OCI-LY1 (cell line): ENCODE results near the gene NUBPL.

Experiments used
- H2AFZ ChIP-seq: fragments of 200-600 bp; sonication (generic), shearing (Covaris generic); 2 replicates; pipeline ENCODE4 v1.6.0; 2014; ENCODE audit warnings: antibody characterized with exemption, mild to moderate bottlenecking, low read length
- H3F3A ChIP-seq: fragments of 200-600 bp; sonication (generic), shearing (Covaris generic); 2 replicates; pipeline ENCODE4 v1.6.0; 2014; ENCODE audit warnings: mild to moderate bottlenecking, antibody characterized with exemption, low read length, moderate library complexity; ENCODE audit not compliant: insufficient read depth
- H3K27ac ChIP-seq: fragments of 200-600 bp; sonication (generic); 2 replicates; pipeline ENCODE4 v1.5.1; 2014; ENCODE audit warnings: low read length, mixed run types, mild to moderate bottlenecking, low read depth; ENCODE audit not compliant: poor library complexity, severe bottlenecking
- H3K27me3 ChIP-seq: fragments of 200-600 bp; sonication (generic); 2 replicates; pipeline ENCODE4 v1.6.0; 2014; ENCODE audit warnings: antibody characterized with exemption, mild to moderate bottlenecking, low read length, moderate library complexity; ENCODE audit not compliant: insufficient read depth
- H3K36me3 ChIP-seq: fragments of 200-600 bp; sonication (generic); 2 replicates; pipeline ENCODE4 v1.6.1; 2014; ENCODE audit warnings: mild to moderate bottlenecking, antibody characterized with exemption, low read length, moderate library complexity, mixed read lengths; ENCODE audit not compliant: insufficient read depth
- H3K4me1 ChIP-seq: fragments of 200-600 bp; sonication (generic); 2 replicates; pipeline ENCODE4 v1.5.1; 2014; ENCODE audit warnings: mild to moderate bottlenecking, low read length, moderate library complexity; ENCODE audit not compliant: insufficient read depth, severe bottlenecking
- H3K4me2 ChIP-seq: fragments of 200-600 bp; sonication (generic), shearing (Covaris generic); 2 replicates; pipeline ENCODE4 v1.6.1; 2014; ENCODE audit warnings: low read length
- H3K4me3 ChIP-seq: fragments of 200-600 bp; sonication (generic); 2 replicates; pipeline ENCODE4 v1.5.1; 2014; ENCODE audit warnings: low read length, low read depth, mild to moderate bottlenecking, mixed read lengths; ENCODE audit not compliant: poor library complexity, severe bottlenecking
- H3K79me2 ChIP-seq: fragments of 200-600 bp; shearing (Covaris generic); 2 replicates; pipeline ENCODE4 v1.6.1; 2016; ENCODE audit warnings: mixed run types, low read length, mixed read lengths; ENCODE audit not compliant: insufficient read depth
- H3K9ac ChIP-seq: fragments of 200-600 bp; sonication (generic), shearing (Covaris generic); 2 replicates; pipeline ENCODE4 v1.6.1; 2014; ENCODE audit warnings: mild to moderate bottlenecking, low read length, mixed read lengths
- H3K9me2 ChIP-seq: fragments of 200-600 bp; sonication (generic), shearing (Covaris generic); 2 replicates; pipeline ENCODE4 v1.6.1; 2014; ENCODE audit warnings: low read depth, mild to moderate bottlenecking, low read length, mixed read lengths
- H3K9me3 ChIP-seq: fragments of 200-600 bp; shearing (Covaris generic); 2 replicates; pipeline ENCODE4 v1.6.1; 2014; ENCODE audit warnings: low read length, mixed read lengths
- H4K20me1 ChIP-seq: fragments of 200-600 bp; sonication (generic), shearing (Covaris generic); 2 replicates; pipeline ENCODE4 v1.6.0; 2016; ENCODE audit warnings: mild to moderate bottlenecking, low read length; ENCODE audit not compliant: insufficient read depth
- EZH2 ChIP-seq: fragments of 200-600 bp; sonication (generic), shearing (Covaris generic); IDR thresholded peaks from 2 replicates; pipeline ENCODE4 v1.8.0; 2017; ENCODE audit warnings: borderline replicate concordance, mixed run types, mild to moderate bottlenecking, antibody characterized with exemption, low read length, moderate library complexity, mixed read lengths
- TF ChIP-seq, protein P1 (sequence below): fragments of 200-600 bp; sonication (generic), shearing (Covaris generic); IDR thresholded peaks from 2 replicates; pipeline ENCODE4 v1.5.1; 2017; ENCODE audit warnings: mild to moderate bottlenecking, antibody characterized with exemption, low read length, moderate library complexity, mixed read lengths

The NUBPL gene

DNA sequence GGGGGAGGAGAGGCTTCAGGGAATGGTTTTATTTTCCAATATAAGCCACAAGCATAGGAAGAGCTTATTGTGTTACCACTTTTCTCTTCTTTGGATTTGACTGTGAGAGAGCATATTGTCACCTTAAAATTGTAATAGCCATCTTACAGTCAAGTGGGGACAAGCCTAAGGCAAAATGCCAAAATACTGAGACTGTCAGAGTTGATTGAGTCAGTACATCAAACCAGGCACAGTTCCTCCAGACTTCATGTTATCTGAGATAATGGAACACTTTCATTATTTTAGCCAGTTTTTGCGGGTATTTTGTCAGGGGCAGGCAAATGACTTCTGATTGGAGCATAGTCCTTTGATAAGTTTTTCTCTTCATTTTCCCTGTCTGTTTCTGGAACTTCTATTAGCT lies 19.5 kb upstream of the NUBPL start:
- no peak overlapping the region for H3K4me3 ChIP-seq
- H2AFZ ChIP-seq, result no peak overlapping the region
- H3K27me3 ChIP-seq, result no peaks in the 10 kb centered on the region
- no peak overlapping the region for H3K27ac ChIP-seq
- TF ChIP-seq, protein P1, sequence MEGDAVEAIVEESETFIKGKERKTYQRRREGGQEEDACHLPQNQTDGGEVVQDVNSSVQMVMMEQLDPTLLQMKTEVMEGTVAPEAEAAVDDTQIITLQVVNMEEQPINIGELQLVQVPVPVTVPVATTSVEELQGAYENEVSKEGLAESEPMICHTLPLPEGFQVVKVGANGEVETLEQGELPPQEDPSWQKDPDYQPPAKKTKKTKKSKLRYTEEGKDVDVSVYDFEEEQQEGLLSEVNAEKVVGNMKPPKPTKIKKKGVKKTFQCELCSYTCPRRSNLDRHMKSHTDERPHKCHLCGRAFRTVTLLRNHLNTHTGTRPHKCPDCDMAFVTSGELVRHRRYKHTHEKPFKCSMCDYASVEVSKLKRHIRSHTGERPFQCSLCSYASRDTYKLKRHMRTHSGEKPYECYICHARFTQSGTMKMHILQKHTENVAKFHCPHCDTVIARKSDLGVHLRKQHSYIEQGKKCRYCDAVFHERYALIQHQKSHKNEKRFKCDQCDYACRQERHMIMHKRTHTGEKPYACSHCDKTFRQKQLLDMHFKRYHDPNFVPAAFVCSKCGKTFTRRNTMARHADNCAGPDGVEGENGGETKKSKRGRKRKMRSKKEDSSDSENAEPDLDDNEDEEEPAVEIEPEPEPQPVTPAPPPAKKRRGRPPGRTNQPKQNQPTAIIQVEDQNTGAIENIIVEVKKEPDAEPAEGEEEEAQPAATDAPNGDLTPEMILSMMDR, result no peak
- TF ChIP-seq EZH2, result no peak
- no peaks in the 10 kb centered on the region for H3F3A ChIP-seq
- no peaks in the 10 kb centered on the region for H4K20me1 ChIP-seq
- H3K9me3 ChIP-seq, result no peaks in the 10 kb centered on the region
- H3K36me3 ChIP-seq, result no peaks in the 10 kb centered on the region
- no peaks in the 10 kb centered on the region for H3K79me2 ChIP-seq
- no peak overlapping the region for H3K4me2 ChIP-seq
- no peak overlapping the region for H3K9ac ChIP-seq
- no peaks in the 10 kb centered on the region for H3K9me2 ChIP-seq
- no peaks in the 10 kb centered on the region for H3K4me1 ChIP-seq

- TF ChIP-seq, protein P1, result peak; percentile 48
- TF ChIP-seq EZH2, result no peak
- H3K27ac ChIP-seq, result no peak overlapping the region
- no peaks in the 10 kb centered on the region for H3K4me1 ChIP-seq
- H3K79me2 ChIP-seq, result no peaks in the 10 kb centered on the region
- no peaks in the 10 kb centered on the region for H4K20me1 ChIP-seq
- no peak overlapping the region for H3K4me2 ChIP-seq
- H3K9ac ChIP-seq, result no peak overlapping the region
- no peak overlapping the region for H3K4me3 ChIP-seq
- no peaks in the 10 kb centered on the region for H3F3A ChIP-seq
- no peaks in the 10 kb centered on the region for H3K9me3 ChIP-seq
- no peak overlapping the region for H2AFZ ChIP-seq
- no peaks in the 10 kb centered on the region for H3K36me3 ChIP-seq
- H3K27me3 ChIP-seq, result no peaks in the 10 kb centered on the region
- H3K9me2 ChIP-seq, result no peaks in the 10 kb centered on the region
Observed at GRCh38 chr14:31543969-31544799, 17.0 kb upstream of the NUBPL start.

DNA sequence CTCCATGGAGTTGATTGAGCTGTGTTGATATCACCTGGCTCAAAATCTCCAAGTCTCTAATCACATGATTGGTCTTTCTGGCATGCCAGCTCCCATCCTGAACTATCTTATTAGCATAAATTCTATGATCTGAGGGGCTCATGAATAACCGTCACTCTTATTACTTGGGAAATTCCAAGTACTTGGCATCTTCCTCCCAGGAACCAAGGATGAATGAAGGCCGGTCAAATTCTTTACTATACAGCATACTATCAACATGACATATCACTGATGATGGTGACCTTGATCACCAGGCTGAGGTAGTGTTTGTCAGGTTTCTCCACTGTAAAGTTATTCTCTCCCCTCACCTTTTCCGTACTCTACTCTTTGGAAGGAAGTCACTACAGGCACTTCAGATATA lies 16.4 kb upstream of the NUBPL start:
- Histone ChIP-seq H3K4me3 (no peak overlapping the region), H3K9ac (no peak overlapping the region), H3K9me2 (no peaks in the 10 kb centered on the region), H2AFZ (no peak overlapping the region), H3K4me1 (no peaks in the 10 kb centered on the region), H3K79me2 (no peaks in the 10 kb centered on the region), H3K27me3 (no peaks in the 10 kb centered on the region), H3K27ac (no peak overlapping the region), H4K20me1 (no peaks in the 10 kb centered on the region), H3K36me3 (no peaks in the 10 kb centered on the region), H3K4me2 (no peak overlapping the region), H3K9me3 (no peaks in the 10 kb centered on the region), H3F3A (no peaks in the 10 kb centered on the region)
- TF ChIP-seq EZH2, result no peak
- TF ChIP-seq, protein P1, result no peak
